GM06990 (cell line): ENCODE results near the gene SLX9.
A peak's percentile ranks its signal among the peaks of the same experiment; 100 is the strongest.

Experiments used
- DNase-seq: peaks from one replicate; pipeline ENCODE4 v3.0.0-alpha.2; 2011; ENCODE audit not compliant: insufficient read length; ENCODE audit errors: extremely low read depth
- H3K27me3 ChIP-seq: replicated peaks from 2 replicates; pipeline ENCODE4 v1.6.0; 2011; ENCODE audit warnings: low read length; ENCODE audit not compliant: control insufficient read depth, insufficient read depth
- H3K36me3 ChIP-seq: 2 replicates; pipeline ENCODE4 v1.5.1; 2011; ENCODE audit warnings: low read length; ENCODE audit not compliant: control insufficient read depth, insufficient read depth
- H3K4me3 ChIP-seq: replicated peaks from 2 replicates; pipeline ENCODE4 v1.5.1; 2011; ENCODE audit warnings: low read depth, mild to moderate bottlenecking, control low read depth, low read length
- TF ChIP-seq, protein P1 (sequence below): IDR thresholded peaks from 2 replicates; pipeline ENCODE4 v1.5.1; 2011; ENCODE audit warnings: low read length, control low read depth, mild to moderate bottlenecking, inconsistent platforms; ENCODE audit not compliant: insufficient read depth, poor library complexity, severe bottlenecking

SLX9 gene

DNA sequence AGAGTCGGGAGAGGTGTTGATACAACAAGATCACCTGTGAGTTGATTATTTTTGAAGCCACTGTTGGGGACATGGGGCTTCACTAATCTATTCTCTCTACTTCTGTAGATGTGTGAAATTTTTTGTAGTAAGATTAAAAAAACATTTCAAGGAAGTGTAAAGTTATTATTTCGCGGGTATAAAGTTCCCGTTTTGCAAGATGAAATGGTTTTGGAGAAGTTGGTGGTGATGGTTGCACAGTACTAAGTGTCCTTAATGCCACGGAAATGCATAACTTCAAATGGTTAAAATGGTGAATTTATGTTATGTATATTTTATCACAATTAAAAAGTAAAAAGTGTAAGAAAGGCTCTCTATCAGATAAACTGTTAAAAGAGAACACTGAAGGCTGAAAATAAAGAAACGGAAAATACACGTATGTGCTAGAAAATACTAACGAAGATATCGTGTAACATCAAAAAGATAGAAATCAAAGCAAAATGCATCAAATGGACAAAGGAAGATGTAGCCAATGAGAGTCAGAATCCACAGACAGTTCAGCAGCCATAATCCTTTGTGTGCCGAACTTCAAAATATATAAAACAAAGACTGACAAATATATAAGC lies 16.2 kb upstream of the SLX9 start:
- no peak for DNase-seq
- Histone ChIP-seq H3K27me3 (no peaks in the 10 kb centered on the region), H3K4me3 (no peak overlapping the region), H3K36me3 (no peaks in the 10 kb centered on the region)
- TF ChIP-seq, protein P1, sequence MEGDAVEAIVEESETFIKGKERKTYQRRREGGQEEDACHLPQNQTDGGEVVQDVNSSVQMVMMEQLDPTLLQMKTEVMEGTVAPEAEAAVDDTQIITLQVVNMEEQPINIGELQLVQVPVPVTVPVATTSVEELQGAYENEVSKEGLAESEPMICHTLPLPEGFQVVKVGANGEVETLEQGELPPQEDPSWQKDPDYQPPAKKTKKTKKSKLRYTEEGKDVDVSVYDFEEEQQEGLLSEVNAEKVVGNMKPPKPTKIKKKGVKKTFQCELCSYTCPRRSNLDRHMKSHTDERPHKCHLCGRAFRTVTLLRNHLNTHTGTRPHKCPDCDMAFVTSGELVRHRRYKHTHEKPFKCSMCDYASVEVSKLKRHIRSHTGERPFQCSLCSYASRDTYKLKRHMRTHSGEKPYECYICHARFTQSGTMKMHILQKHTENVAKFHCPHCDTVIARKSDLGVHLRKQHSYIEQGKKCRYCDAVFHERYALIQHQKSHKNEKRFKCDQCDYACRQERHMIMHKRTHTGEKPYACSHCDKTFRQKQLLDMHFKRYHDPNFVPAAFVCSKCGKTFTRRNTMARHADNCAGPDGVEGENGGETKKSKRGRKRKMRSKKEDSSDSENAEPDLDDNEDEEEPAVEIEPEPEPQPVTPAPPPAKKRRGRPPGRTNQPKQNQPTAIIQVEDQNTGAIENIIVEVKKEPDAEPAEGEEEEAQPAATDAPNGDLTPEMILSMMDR, result no peak

- TF ChIP-seq, protein P1, result no peak
- Histone ChIP-seq H3K27me3 (no peaks in the 10 kb centered on the region), H3K36me3 (no peaks in the 10 kb centered on the region), H3K4me3 (no peak overlapping the region)
- no peak for DNase-seq
Observed at GRCh38 chr21:44924606-44925377, 15.0 kb upstream of the SLX9 start.

DNA sequence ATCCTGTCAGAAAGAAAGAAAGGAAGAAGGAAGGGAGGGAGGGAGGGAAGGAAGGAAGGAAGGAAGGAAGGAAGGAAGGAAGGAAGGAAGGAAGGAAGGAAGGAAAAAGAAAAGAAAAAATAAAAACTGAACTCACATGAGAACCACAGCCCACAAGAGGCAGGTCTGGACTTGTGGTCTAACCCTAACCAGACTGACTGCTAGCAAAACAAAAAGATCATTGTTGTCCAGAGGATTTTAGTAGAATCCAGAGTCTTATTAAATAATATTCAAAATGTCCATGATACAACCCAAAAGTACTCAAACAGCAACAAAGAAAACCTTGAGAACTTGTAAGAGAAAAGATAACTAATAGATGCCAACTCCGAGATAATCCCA lies 14.5 kb upstream of the SLX9 start:
- no peaks in the 10 kb centered on the region for H3K36me3 ChIP-seq
- H3K4me3 ChIP-seq, result no peak overlapping the region
- no peak for DNase-seq
- TF ChIP-seq, protein P1, result no peak
- H3K27me3 ChIP-seq, result no peaks in the 10 kb centered on the region

DNA sequence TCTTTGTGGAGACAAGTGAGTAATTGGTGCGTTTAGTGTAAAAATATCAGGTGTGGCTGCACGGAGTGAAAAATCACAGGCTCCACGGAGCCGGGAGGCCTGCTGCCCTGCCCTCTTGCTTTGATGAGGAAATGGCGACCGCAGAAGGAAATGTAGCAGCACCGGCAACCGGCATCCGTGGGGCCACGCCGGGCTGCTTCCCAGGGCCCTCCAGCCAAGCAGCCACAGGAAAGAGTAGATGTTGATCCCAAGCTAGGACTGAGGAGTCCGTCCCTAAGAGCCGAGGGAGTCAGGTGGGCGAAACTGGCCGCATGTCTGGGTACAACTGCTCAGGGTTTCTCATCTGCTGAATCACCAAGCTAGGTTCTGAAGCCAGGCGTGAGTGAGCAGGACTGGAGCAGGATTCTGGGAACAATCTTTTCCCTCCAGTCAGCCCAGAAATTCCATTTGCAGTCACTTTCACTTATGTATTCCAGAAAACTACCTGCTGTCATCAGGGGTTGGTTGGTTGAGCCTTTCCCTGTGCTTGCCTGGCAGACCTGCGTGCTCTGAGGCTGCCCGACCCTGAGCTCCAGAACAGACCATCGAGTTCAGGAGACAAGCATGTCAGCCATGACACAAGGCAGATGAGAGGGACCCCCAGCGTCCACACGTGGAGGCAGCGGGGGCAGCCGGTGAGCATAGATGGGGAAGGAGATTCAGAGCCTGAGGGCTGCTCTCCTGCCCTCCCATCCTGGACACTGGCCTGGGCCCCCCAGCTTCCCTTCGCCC lies 13.3 kb upstream of the SLX9 start:
- no peaks in the 10 kb centered on the region for H3K36me3 ChIP-seq
- H3K4me3 ChIP-seq, result no peak overlapping the region
- DNase-seq, result no peak
- TF ChIP-seq, protein P1, result no peak
- H3K27me3 ChIP-seq, result no peaks in the 10 kb centered on the region

- no peak for DNase-seq
- TF ChIP-seq, protein P1, result no peak
- no peaks in the 10 kb centered on the region for H3K27me3 ChIP-seq
- no peaks in the 10 kb centered on the region for H3K36me3 ChIP-seq
- peak overlapping the region; percentile 77 for H3K4me3 ChIP-seq
Observed at GRCh38 chr21:44927259-44927586, 12.6 kb upstream of the SLX9 start.
